A549 (cell line): ENCODE results near the gene CSRP2. TPM values are rescaled to one million over a fixed set of nuclear protein-coding genes. Genes with fewer than 3 reads are reported as not detected.

ENCODE experiments used
- ATAC-seq, 2 experiments: fragments of 200-7000 bp in 1 of 2; fragments of >200 bp in 1 of 2; cut with Nextera tagmentation in 1 of 2; cut with Tn5 transposase in 1 of 2; 3 replicates each; pipeline versions ENCODE4 v1.8.0 to v1.9.1; 2018 to 2020; ENCODE audit warnings: mild to moderate bottlenecking in 1 of 2, moderate library complexity in 1 of 2
- CTCF ChIA-PET: fragments of 300-600 bp; sonication (Branson Sonifier 250); formaldehyde crosslinking; extraction: SDS; loops from one replicate; lab custom pipeline; 2021; ENCODE audit warnings: antibody characterized with exemption, inconsistent platforms; lab: Yijun Ruan, JAX
- POLR2A ChIA-PET: fragments of 350-600 bp; formaldehyde crosslinking; extraction: SDS; loops from one replicate; lab custom pipeline; 2021; ENCODE audit warnings: antibody characterized with exemption, inconsistent platforms; lab: Yijun Ruan, JAX
- DNase-seq, 2 experiments: peaks; one replicate each; pipeline versions ENCODE4 v3.0.0 to v3.0.0-alpha.2; 2011 to 2016; ENCODE audit warnings: low read depth in 1 of 2, low spot score in 1 of 2
- FAIRE-seq: peaks from 2 replicates; lab custom pipeline; 2011; peaks lifted over from hg19 to GRCh38; lab: Jason Lieb, UNC
- H3K27ac ChIP-seq, 2 experiments: fragments of >200 bp; sonication (Bioruptor Twin); formaldehyde crosslinking; 3 replicates each; pipeline ENCODE4 v1.5.1; 2016 to 2017
- H3K4me1 ChIP-seq: fragments of >200 bp; sonication (Bioruptor Twin); formaldehyde crosslinking; 3 replicates; pipeline ENCODE4 v1.6.1; 2016
- H3K4me2 ChIP-seq: fragments of >200 bp; sonication (Bioruptor Twin); formaldehyde crosslinking; 3 replicates; pipeline ENCODE4 v1.6.1; 2016
- H3K4me3 ChIP-seq: fragments of >200 bp; sonication (Bioruptor Twin); formaldehyde crosslinking; 3 replicates; pipeline ENCODE4 v1.5.1; 2016
- H3K9me3 ChIP-seq: fragments of >200 bp; sonication (Bioruptor Twin); formaldehyde crosslinking; 3 replicates; pipeline ENCODE4 v1.6.1; 2016
- BHLHE40 ChIP-seq: IDR thresholded peaks from 2 replicates; pipeline ENCODE4 v1.6.1; 2012; ENCODE audit warnings: low read depth, low read length, inconsistent platforms
- CEBPB ChIP-seq, 2 experiments: fragments of >200 bp in 1 of 2; sonication (Bioruptor Twin) in 1 of 2; formaldehyde crosslinking in 1 of 2; IDR thresholded peaks; 2 replicates each; pipeline ENCODE4 v1.6.1; 2012 to 2016
- EHF ChIP-seq: fragments of 250-450 bp; sonication (Bioruptor Pico); IDR thresholded peaks from 2 replicates; pipeline ENCODE4 v1.5.0; 2020; ENCODE audit warnings: mild to moderate bottlenecking
- ESRRA ChIP-seq: fragments of 150-350 bp; IDR thresholded peaks from 2 replicates; pipeline ENCODE4 v1.6.1; 2014; ENCODE audit warnings: mild to moderate bottlenecking, low read length, borderline replicate concordance
- FOSL2 ChIP-seq, 2 experiments: fragments of 450-650 bp in 1 of 2; fragments of >200 bp in 1 of 2; sonication (Bioruptor Twin) in 1 of 2; formaldehyde crosslinking; IDR thresholded peaks; 2 replicates each; pipeline versions ENCODE4 v1.5.0 to v1.6.1; 2016 to 2020; ENCODE audit warnings: mild to moderate bottlenecking in 1 of 2, moderate library complexity in 1 of 2
- FOXS1 ChIP-seq: fragments of 250-450 bp; sonication (Bioruptor Pico); IDR thresholded peaks from 2 replicates; pipeline ENCODE4 v1.5.0; 2020; ENCODE audit warnings: mild to moderate bottlenecking, moderate library complexity
- HEYL ChIP-seq: fragments of 250-450 bp; sonication (Bioruptor Pico); IDR thresholded peaks from 2 replicates; pipeline ENCODE4 v1.8.0; 2021; ENCODE audit warnings: mild to moderate bottlenecking, moderate library complexity
- JUNB ChIP-seq: fragments of >200 bp; sonication (Bioruptor Twin); formaldehyde crosslinking; IDR thresholded peaks from 2 replicates; pipeline ENCODE4 v1.6.1; 2016
- MAZ ChIP-seq: fragments of 150-350 bp; IDR thresholded peaks from 2 replicates; pipeline ENCODE4 v1.6.1; 2014; ENCODE audit warnings: antibody characterized with exemption, low read depth, low read length, borderline replicate concordance
- SMC3 ChIP-seq: fragments of >200 bp; sonication (Bioruptor Twin); formaldehyde crosslinking; IDR thresholded peaks from 3 replicates; pipeline ENCODE4 v1.6.1; 2018; ENCODE audit warnings: inconsistent platforms
- SREBF2 ChIP-seq: fragments of 450-650 bp; IDR thresholded peaks from 2 replicates; pipeline ENCODE4 v1.6.1; 2014; ENCODE audit warnings: mild to moderate bottlenecking, moderate library complexity
- WGBS: methylation state at CpG from one replicate; pipeline ENCODE4 v1.1.6; 2017; ENCODE audit errors: missing lambda C conversion rate; 5-methylcytosine and 5-hydroxymethylcytosine counted together
- polyA plus RNA-seq, 4 experiments: library from polyadenylated mRNA; depleted of rRNA in 3 of 4; stranded (reverse); fragments of >200 nt; fragmentation: RNase III in 1 of 4; extraction: RNeasy Plus Mini Kit Qiagen cat#74134 plus additional on column Dnase treatment in 1 of 4; gene quantifications; 2 replicates in 3 of 4; 3 replicates in 1 of 4; pipeline ENCODE4 v1.2.3, GENCODE V29; 2011 to 2017
- TF ChIP-seq, protein P1 (sequence below): fragments of >200 bp; sonication (Bioruptor Twin); formaldehyde crosslinking; IDR thresholded peaks from 3 replicates; pipeline ENCODE4 v1.5.1; 2016
- TF ChIP-seq, protein P2 (sequence below): fragments of 250-450 bp; sonication (Bioruptor Pico); IDR thresholded peaks from 2 replicates; pipeline ENCODE4 v1.5.0; 2020; ENCODE audit warnings: low read depth, mild to moderate bottlenecking, moderate library complexity
- TF ChIP-seq, protein P3 (sequence below): fragments of 250-450 bp; sonication (Bioruptor Pico); IDR thresholded peaks from 2 replicates; pipeline ENCODE4 v1.5.0; 2021; ENCODE audit warnings: mild to moderate bottlenecking, moderate library complexity, borderline replicate concordance
- TF ChIP-seq, protein P4 (sequence below): fragments of >200 bp; sonication (Bioruptor Twin); formaldehyde crosslinking; IDR thresholded peaks from 2 replicates; pipeline ENCODE4 v1.6.1; 2016

Gene CSRP2
- polyA plus RNA-seq, 2 of the 4 experiments (the other 2 are of a cell fraction), result 19.2 to 23.6 TPM

DNA sequence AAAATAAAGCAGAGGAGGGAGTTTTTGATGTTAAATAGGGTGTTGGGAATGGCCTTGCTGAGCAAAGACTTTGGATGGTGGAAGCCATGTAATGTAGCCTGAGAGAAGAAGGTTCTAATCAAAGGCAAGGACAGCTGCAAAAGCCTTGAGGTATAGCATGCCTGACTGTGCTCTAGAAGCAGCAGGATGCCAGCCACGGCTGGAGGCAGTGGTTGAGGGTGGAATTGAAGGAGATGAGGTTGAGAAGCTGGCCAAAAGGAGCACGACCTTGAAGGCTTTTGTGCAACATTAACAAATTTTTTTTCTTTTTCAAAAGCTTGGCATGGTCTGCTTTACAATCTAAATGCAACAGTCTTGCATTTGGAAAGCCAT lies 42.3 kb upstream of the CSRP2 start:
- ChIA-PET POLR2A (no interaction called here), CTCF (no interaction called here)
- Histone ChIP-seq H3K9me3 (no peaks in the 10 kb centered on the region), H3K27ac (no peak overlapping the region), H3K4me1 (no peaks in the 10 kb centered on the region), H3K4me2 (no peak overlapping the region), H3K4me3 (no peak overlapping the region)
- FAIRE-seq (no peak), ATAC-seq (no peak), DNase-seq (no peak)
- 10% methylated on average over 2 of the region's 2 CpGs for WGBS
- TF ChIP-seq, protein P1, sequence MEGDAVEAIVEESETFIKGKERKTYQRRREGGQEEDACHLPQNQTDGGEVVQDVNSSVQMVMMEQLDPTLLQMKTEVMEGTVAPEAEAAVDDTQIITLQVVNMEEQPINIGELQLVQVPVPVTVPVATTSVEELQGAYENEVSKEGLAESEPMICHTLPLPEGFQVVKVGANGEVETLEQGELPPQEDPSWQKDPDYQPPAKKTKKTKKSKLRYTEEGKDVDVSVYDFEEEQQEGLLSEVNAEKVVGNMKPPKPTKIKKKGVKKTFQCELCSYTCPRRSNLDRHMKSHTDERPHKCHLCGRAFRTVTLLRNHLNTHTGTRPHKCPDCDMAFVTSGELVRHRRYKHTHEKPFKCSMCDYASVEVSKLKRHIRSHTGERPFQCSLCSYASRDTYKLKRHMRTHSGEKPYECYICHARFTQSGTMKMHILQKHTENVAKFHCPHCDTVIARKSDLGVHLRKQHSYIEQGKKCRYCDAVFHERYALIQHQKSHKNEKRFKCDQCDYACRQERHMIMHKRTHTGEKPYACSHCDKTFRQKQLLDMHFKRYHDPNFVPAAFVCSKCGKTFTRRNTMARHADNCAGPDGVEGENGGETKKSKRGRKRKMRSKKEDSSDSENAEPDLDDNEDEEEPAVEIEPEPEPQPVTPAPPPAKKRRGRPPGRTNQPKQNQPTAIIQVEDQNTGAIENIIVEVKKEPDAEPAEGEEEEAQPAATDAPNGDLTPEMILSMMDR, result no peak
- no peak for TF ChIP-seq FOXS1
- TF ChIP-seq, protein P2, sequence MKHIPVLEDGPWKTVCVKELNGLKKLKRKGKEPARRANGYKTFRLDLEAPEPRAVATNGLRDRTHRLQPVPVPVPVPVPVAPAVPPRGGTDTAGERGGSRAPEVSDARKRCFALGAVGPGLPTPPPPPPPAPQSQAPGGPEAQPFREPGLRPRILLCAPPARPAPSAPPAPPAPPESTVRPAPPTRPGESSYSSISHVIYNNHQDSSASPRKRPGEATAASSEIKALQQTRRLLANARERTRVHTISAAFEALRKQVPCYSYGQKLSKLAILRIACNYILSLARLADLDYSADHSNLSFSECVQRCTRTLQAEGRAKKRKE (CRISPR knock-in tag), result no peak

GRCh38 chr12:76920172-76921099 lies 41.6 kb upstream of the CSRP2 start:
- ChIA-PET CTCF (no interaction called here), POLR2A (no interaction called here)
- ATAC-seq (no peak), DNase-seq (no peak), FAIRE-seq (no peak)
- H3K9me3 ChIP-seq, result no peaks in the 10 kb centered on the region
- H3K27ac ChIP-seq, result no peak overlapping the region
- H3K4me2 ChIP-seq, result no peak overlapping the region
- H3K4me3 ChIP-seq, result no peak overlapping the region
- 42% methylated on average over 9 of the region's 9 CpGs for WGBS
- no peaks in the 10 kb centered on the region for H3K4me1 ChIP-seq
- TF ChIP-seq HEYL (CRISPR knock-in tag) (no peak), EHF (CRISPR knock-in tag) (no peak)
- TF ChIP-seq, protein P3, sequence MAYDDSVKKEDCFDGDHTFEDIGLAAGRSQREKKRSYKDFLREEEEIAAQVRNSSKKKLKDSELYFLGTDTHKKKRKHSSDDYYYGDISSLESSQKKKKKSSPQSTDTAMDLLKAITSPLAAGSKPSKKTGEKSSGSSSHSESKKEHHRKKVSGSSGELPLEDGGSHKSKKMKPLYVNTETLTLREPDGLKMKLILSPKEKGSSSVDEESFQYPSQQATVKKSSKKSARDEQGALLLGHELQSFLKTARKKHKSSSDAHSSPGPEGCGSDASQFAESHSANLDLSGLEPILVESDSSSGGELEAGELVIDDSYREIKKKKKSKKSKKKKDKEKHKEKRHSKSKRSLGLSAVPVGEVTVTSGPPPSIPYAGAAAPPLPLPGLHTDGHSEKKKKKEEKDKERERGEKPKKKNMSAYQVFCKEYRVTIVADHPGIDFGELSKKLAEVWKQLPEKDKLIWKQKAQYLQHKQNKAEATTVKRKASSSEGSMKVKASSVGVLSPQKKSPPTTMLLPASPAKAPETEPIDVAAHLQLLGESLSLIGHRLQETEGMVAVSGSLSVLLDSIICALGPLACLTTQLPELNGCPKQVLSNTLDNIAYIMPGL, result no peak
- TF ChIP-seq, protein P4, sequence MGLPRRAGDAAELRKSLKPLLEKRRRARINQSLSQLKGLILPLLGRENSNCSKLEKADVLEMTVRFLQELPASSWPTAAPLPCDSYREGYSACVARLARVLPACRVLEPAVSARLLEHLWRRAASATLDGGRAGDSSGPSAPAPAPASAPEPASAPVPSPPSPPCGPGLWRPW, result no peak

- POLR2A ChIA-PET, result no interaction called here
- Histone ChIP-seq H3K4me3 (no peak overlapping the region), H3K27ac (no peak overlapping the region), H3K4me1 (no peaks in the 10 kb centered on the region), H3K9me3 (no peaks in the 10 kb centered on the region), H3K4me2 (no peak overlapping the region)
- DNase-seq, result no peak
- 64% methylated on average over 8 of the region's 9 CpGs for whole genome bisulfite sequencing
- 0 out of 6 replicates have a peak, but pooled peaks of 1 of the 2 experiments have one; percentile 30 for ATAC-seq
- CTCF ChIA-PET, result no interaction called here
- FAIRE-seq, result no peak
- TF ChIP-seq MAZ (no peak), SMC3 (no peak), EHF (CRISPR knock-in tag) (no peak), CEBPB (IDR thresholded peaks at IDR 0.05) (no peak), FOSL2 (IDR thresholded peaks at IDR 0.05) (no peak), FOSL2 (CRISPR knock-in tag; IDR thresholded peaks at IDR 0.05) (no peak), SREBF2 (no peak), JUNB (no peak), BHLHE40 (no peak), ESRRA (no peak)
- TF ChIP-seq, protein P3, result no peak
These were observed 40.8 kb upstream of the CSRP2 start for GRCh38 chr12:76919383-76920171.
